ENCODE measurements around the gene SLCO2B1. TPM values are rescaled to one million over a fixed set of nuclear protein-coding genes. Genes with fewer than 3 reads are reported as not detected.
A peak's percentile ranks its signal among the peaks of the same experiment; 100 is the strongest.

Gene SLCO2B1
- total and polyA plus RNA-seq, 8 donors, result 3.3 to 68.2 (median 16.0) TPM

DNA sequence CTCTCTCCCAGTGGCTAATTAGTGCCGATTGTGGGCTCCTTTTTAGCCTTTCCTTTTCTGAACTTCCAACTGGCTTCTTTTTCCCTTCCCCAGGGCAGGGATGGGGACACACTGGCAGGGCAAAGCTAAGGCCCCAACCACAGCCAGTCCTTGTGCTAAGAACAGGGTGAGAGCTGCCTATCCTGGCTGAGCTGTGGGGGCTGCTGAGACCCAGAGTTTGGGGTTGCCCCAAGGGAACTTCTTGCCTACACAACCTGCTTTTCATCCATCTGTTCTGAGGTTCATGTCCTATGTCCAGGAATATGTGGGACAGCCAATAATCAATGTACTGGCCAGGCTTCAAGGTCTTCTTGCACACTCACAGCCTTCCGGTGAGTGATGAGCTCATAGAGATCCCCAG, 79.7 kb downstream of the SLCO2B1 start:
- intact Hi-C loops (cut with DNase I; ENCODE audit: low total_unique reads), result no loop called here

DNA sequence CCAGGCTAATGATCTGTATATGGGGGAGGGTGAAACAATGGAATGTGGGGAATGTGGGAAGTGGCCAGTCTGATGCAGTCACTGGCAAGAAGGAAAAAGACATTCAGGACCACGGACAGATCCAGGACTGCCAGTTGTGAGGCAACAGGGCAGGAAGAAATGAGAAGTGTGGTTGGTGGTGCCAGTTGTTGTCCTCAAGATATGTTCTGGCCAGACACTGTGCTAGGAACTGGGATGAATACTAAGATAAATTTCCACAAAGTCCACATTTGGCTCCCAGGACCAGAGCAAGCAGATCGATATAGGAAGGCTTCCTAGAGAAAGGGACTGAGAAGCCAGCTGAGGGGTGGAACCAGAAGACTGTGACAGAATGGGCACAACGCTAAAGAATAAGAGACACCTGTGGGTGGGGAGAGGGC, 82.9 kb downstream of the SLCO2B1 start:
- TF ChIP-seq POLR2A (IDR thresholded peaks at IDR 0.05), result no peak
- TF ChIP-seq POLR2AphosphoS5 (IDR thresholded peaks at IDR 0.05), result no peak
- TF ChIP-seq, protein P1, sequence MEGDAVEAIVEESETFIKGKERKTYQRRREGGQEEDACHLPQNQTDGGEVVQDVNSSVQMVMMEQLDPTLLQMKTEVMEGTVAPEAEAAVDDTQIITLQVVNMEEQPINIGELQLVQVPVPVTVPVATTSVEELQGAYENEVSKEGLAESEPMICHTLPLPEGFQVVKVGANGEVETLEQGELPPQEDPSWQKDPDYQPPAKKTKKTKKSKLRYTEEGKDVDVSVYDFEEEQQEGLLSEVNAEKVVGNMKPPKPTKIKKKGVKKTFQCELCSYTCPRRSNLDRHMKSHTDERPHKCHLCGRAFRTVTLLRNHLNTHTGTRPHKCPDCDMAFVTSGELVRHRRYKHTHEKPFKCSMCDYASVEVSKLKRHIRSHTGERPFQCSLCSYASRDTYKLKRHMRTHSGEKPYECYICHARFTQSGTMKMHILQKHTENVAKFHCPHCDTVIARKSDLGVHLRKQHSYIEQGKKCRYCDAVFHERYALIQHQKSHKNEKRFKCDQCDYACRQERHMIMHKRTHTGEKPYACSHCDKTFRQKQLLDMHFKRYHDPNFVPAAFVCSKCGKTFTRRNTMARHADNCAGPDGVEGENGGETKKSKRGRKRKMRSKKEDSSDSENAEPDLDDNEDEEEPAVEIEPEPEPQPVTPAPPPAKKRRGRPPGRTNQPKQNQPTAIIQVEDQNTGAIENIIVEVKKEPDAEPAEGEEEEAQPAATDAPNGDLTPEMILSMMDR (IDR thresholded peaks at IDR 0.05), result no peak
- TF ChIP-seq EP300 (IDR thresholded peaks at IDR 0.05), result no peak

More for the DNA sequence above, 79.7 kb downstream of the SLCO2B1 start:
- H3K27me3 ChIP-seq, result peaks cover 0 to 5% (median 0%) of the 10 kb centered on the region in 3 donors
- WGBS, 5 donors, result 60 to 93% (median 84%) methylated on average over 2 of the region's 2 CpGs
- no peaks in the 10 kb centered on the region for H3K36me3 ChIP-seq
- no peak overlapping the region for H3K4me3 ChIP-seq
- H3K9me3 ChIP-seq, result no peaks in the 10 kb centered on the region
- TF ChIP-seq EP300 (IDR thresholded peaks at IDR 0.05), result no peak
- no peak for TF ChIP-seq POLR2A (IDR thresholded peaks at IDR 0.05)
- TF ChIP-seq, protein P1 (IDR thresholded peaks at IDR 0.05), result no peak
- no peak for TF ChIP-seq POLR2AphosphoS5 (IDR thresholded peaks at IDR 0.05)
- no peaks in the 10 kb centered on the region for H3K4me1 ChIP-seq
- no peak overlapping the region for H3K27ac ChIP-seq
- no peak for DNase-seq

DNA sequence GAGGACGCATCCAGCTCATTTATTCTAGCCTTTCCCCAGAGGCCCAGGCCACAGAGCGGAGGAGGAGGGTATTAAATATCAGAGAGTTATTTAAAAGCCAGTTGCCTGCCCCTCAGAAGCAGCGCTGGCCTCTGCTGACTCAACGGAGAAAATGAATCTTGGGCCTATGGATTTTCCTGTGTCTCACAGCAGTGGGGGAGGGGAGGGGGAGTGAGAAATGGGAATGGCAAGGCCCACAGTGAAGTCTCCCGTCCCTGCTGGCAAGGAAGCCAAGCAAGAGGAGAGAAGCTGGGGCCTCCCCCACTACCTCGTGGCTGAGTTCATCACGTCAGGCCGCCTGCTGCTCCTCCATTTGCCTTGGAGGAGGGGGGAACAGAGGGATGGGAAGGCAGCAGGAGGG, 85.2 kb downstream of the SLCO2B1 start:
- peak in 1 of 2 donors; percentile 5 for DNase-seq
- Histone ChIP-seq H3K4me3 (no peak overlapping the region), H3K27me3 (peaks cover 0 to 46% (median 14%) of the 10 kb centered on the region in 3 donors), H3K27ac (no peak overlapping the region), H3K4me1 (peaks cover 9 to 13% (median 10%) of the 10 kb centered on the region in 4 donors), H3K9me3 (no peaks in the 10 kb centered on the region), H3K36me3 (no peaks in the 10 kb centered on the region)
- TF ChIP-seq EP300 (IDR thresholded peaks at IDR 0.05), result no peak
- no peak for TF ChIP-seq POLR2A (IDR thresholded peaks at IDR 0.05)
- TF ChIP-seq POLR2AphosphoS5 (IDR thresholded peaks at IDR 0.05), result no peak
- TF ChIP-seq, protein P1 (IDR thresholded peaks at IDR 0.05), result no peak
- intact Hi-C loops (cut with DNase I; ENCODE audit: low total_unique reads), result no loop called here
- 39 to 62% (median 51%) methylated on average over 5 to 8 of the region's 8 CpGs for whole genome bisulfite sequencing, 5 donors

More for the DNA sequence above, 82.9 kb downstream of the SLCO2B1 start:
- WGBS, 5 donors, result 43 to 50% (median 45%) methylated on average over 3 of the region's 3 CpGs
- Histone ChIP-seq H3K27me3 (peaks cover 0 to 23% (median 0%) of the 10 kb centered on the region in 3 donors), H3K9me3 (no peaks in the 10 kb centered on the region), H3K4me3 (no peak overlapping the region), H3K27ac (no peak overlapping the region), H3K36me3 (no peaks in the 10 kb centered on the region), H3K4me1 (no peaks in the 10 kb centered on the region)
- intact Hi-C loops (cut with DNase I; ENCODE audit: low total_unique reads), result no loop called here
- DNase-seq, result peak; percentile 24 to 77

DNA sequence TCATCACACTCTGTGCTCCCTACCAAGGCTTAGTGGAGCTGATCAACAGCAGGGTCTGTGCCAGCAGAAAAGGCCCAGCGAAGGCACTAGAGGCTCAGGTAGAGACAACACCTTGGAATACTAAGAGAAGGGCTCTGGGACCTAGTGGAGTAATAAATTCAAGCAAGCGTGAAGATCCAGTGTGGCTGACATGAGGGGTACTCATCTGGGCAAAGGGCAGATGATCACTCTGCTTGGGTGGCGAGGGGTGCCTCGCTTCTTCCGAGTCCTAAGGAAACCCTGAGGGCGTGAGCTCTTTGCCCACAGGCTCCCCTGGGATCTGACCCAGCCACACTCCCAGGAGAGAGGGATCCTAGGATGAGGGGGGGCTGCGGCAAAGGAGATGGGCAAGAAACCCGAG, 86.1 kb downstream of the SLCO2B1 start:
- Histone ChIP-seq H3K27me3 (peaks cover 0 to 49% (median 19%) of the 10 kb centered on the region in 3 donors), H3K27ac (no peak overlapping the region), H3K36me3 (no peaks in the 10 kb centered on the region), H3K9me3 (no peaks in the 10 kb centered on the region), H3K4me1 (peaks cover 11 to 19% (median 15%) of the 10 kb centered on the region in 4 donors), H3K4me3 (no peak overlapping the region)
- DNase-seq, result no peak
- TF ChIP-seq EP300 (IDR thresholded peaks at IDR 0.05) (no peak), POLR2A (IDR thresholded peaks at IDR 0.05) (no peak), POLR2AphosphoS5 (IDR thresholded peaks at IDR 0.05) (no peak)
- TF ChIP-seq, protein P1 (IDR thresholded peaks at IDR 0.05), result no peak
- WGBS, 5 donors, result 71 to 85% (median 82%) methylated on average over 8 of the region's 8 CpGs
- intact Hi-C loops (cut with DNase I; ENCODE audit: low total_unique reads), result no loop called here
